HL-60 (cell line): ENCODE results near the gene HMOX1.
"Not testable (repeated sequence)": the region's sequence is repeated elsewhere in the genome, so short reads cannot be mapped to it uniquely, and the experiment has no call there.

Experiments
- DNase-seq, 2 experiments: peaks; one replicate each; pipeline ENCODE4 v3.0.0-alpha.2; 2010 to 2020; ENCODE audit warnings: low read depth in 1 of 2, low spot score in 1 of 2
- H3K27ac ChIP-seq: fragments of 250-450 bp; sonication (Bioruptor Pico); replicated peaks from 2 replicates; pipeline ENCODE4 v1.5.1; 2020; ENCODE audit warnings: mild to moderate bottlenecking, moderate library complexity
- H3K27me3 ChIP-seq: fragments of 250-450 bp; sonication (Bioruptor Pico); 2 replicates; pipeline ENCODE4 v1.5.1; 2021; ENCODE audit warnings: mild to moderate bottlenecking, moderate library complexity; ENCODE audit not compliant: insufficient read depth, poor library complexity, severe bottlenecking
- H3K4me3 ChIP-seq: replicated peaks from 2 replicates; pipeline ENCODE4 v1.5.1; 2011; ENCODE audit warnings: mild to moderate bottlenecking, control low read depth, low read length; ENCODE audit not compliant: insufficient read depth
- GABPA ChIP-seq: IDR thresholded peaks from 2 replicates; pipeline ENCODE4 v1.6.1; 2012; ENCODE audit warnings: low read depth
- POLR2AphosphoS5 ChIP-seq: IDR thresholded peaks from 2 replicates; pipeline ENCODE4 v1.6.1; 2012; ENCODE audit warnings: low read depth
- SPI1 ChIP-seq: IDR thresholded peaks from 2 replicates; pipeline ENCODE4 v1.6.1; 2012; ENCODE audit warnings: low read depth, mild to moderate bottlenecking, borderline replicate concordance
- TF ChIP-seq, protein P1 (sequence below): IDR thresholded peaks from one replicate; pipeline ENCODE4 v1.5.1; 2011; ENCODE audit warnings: low read length, control low read depth, inconsistent platforms; ENCODE audit not compliant: insufficient read depth
- TF ChIP-seq, protein P2 (sequence below): IDR thresholded peaks from 2 replicates; pipeline ENCODE4 v1.6.1; 2012; ENCODE audit warnings: low read depth; ENCODE audit not compliant: insufficient replicate concordance

Gene HMOX1

DNA sequence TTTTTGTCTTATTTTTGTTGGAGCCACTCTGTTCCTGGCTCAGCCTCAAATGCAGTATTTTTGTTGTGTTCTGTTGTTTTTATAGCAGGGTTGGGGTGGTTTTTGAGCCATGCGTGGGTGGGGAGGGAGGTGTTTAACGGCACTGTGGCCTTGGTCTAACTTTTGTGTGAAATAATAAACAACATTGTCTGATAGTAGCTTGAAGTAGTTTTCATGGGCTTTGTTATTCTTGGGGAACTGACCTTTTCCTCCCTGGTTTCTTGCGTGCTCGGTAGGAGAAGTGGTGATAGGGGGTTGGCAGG lies 13.1 kb downstream of the HMOX1 start:
- no peak for DNase-seq
- TF ChIP-seq POLR2AphosphoS5: no peak
- no peak for TF ChIP-seq SPI1
- TF ChIP-seq, protein P1, sequence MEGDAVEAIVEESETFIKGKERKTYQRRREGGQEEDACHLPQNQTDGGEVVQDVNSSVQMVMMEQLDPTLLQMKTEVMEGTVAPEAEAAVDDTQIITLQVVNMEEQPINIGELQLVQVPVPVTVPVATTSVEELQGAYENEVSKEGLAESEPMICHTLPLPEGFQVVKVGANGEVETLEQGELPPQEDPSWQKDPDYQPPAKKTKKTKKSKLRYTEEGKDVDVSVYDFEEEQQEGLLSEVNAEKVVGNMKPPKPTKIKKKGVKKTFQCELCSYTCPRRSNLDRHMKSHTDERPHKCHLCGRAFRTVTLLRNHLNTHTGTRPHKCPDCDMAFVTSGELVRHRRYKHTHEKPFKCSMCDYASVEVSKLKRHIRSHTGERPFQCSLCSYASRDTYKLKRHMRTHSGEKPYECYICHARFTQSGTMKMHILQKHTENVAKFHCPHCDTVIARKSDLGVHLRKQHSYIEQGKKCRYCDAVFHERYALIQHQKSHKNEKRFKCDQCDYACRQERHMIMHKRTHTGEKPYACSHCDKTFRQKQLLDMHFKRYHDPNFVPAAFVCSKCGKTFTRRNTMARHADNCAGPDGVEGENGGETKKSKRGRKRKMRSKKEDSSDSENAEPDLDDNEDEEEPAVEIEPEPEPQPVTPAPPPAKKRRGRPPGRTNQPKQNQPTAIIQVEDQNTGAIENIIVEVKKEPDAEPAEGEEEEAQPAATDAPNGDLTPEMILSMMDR: no peak
- TF ChIP-seq, protein P2, sequence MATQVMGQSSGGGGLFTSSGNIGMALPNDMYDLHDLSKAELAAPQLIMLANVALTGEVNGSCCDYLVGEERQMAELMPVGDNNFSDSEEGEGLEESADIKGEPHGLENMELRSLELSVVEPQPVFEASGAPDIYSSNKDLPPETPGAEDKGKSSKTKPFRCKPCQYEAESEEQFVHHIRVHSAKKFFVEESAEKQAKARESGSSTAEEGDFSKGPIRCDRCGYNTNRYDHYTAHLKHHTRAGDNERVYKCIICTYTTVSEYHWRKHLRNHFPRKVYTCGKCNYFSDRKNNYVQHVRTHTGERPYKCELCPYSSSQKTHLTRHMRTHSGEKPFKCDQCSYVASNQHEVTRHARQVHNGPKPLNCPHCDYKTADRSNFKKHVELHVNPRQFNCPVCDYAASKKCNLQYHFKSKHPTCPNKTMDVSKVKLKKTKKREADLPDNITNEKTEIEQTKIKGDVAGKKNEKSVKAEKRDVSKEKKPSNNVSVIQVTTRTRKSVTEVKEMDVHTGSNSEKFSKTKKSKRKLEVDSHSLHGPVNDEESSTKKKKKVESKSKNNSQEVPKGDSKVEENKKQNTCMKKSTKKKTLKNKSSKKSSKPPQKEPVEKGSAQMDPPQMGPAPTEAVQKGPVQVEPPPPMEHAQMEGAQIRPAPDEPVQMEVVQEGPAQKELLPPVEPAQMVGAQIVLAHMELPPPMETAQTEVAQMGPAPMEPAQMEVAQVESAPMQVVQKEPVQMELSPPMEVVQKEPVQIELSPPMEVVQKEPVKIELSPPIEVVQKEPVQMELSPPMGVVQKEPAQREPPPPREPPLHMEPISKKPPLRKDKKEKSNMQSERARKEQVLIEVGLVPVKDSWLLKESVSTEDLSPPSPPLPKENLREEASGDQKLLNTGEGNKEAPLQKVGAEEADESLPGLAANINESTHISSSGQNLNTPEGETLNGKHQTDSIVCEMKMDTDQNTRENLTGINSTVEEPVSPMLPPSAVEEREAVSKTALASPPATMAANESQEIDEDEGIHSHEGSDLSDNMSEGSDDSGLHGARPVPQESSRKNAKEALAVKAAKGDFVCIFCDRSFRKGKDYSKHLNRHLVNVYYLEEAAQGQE: no peak
- Histone ChIP-seq H3K27ac (no peak overlapping the region), H3K4me3 (no peak overlapping the region), H3K27me3 (no peaks in the 10 kb centered on the region)

DNA sequence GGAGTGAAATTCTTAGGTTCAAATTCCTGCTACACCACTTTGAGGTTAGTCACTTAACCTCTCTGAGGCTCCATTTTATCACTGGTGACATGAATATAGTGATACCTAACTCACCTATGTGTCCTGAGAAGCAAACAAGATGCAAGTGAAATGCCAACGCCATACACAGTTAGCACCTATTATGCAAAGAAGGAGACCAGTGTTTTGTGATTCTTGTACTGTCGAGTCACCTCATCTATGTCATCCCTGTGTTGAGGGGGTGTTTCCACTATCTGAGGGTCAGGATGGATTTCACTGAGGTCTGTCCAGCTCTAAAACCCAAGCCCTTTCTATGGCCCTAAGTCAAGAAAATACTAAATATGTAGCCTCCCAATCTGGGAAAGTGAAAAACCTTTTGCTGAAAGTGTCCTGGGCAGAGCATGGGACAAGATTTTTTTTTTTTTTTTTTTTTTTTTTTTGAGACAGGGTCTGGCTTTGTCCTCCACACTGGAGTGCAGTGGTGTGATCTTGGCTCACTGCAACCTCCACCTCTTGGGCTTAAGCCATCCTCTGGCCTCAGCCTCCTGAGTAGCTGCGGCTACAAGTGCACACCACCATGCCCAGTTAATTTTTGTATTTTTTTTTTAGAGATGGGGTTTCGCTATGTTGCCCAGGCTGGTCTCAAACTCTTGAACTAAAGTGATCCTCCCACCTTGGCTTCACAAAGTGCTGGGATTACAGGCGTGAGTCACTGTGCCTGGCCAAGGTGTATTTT lies 14.1 kb downstream of the HMOX1 start:
- Histone ChIP-seq H3K27ac (no peak overlapping the region), H3K27me3 (no peaks in the 10 kb centered on the region), H3K4me3 (no peak overlapping the region)
- TF ChIP-seq, protein P2: no peak
- TF ChIP-seq POLR2AphosphoS5: no peak
- TF ChIP-seq SPI1: no peak
- TF ChIP-seq, protein P1: no peak
- TF ChIP-seq GABPA: no peak
- no peak for DNase-seq

DNA sequence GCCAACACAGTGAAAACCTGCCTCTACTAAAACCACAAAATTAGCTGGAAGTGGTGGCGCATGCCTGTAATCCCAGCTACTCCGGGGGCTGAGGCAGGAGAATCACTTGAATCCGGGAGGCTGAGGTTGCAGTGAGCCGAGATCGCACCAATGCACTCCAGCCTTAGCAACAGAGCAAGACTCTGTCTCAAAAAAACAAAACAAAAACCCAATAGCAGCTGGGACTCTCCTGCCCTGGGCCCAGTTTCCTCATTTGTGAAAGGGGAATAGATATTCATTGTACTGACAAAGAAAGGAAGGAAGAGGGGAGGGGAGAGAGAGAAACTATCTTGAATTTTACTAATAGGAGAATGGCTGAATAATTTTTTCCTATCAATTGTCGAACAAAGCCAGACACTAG lies 15.7 kb downstream of the HMOX1 start:
- H3K4me3 ChIP-seq, H3K27me3 ChIP-seq: not testable (repeated sequence)
- DNase-seq: peak in 1 of 2 experiments; percentile 56
- TF ChIP-seq SPI1: peak; percentile 34; the same call in 1 of the 2 replicates
- peak overlapping the region; percentile 65 for H3K27ac ChIP-seq

DNA sequence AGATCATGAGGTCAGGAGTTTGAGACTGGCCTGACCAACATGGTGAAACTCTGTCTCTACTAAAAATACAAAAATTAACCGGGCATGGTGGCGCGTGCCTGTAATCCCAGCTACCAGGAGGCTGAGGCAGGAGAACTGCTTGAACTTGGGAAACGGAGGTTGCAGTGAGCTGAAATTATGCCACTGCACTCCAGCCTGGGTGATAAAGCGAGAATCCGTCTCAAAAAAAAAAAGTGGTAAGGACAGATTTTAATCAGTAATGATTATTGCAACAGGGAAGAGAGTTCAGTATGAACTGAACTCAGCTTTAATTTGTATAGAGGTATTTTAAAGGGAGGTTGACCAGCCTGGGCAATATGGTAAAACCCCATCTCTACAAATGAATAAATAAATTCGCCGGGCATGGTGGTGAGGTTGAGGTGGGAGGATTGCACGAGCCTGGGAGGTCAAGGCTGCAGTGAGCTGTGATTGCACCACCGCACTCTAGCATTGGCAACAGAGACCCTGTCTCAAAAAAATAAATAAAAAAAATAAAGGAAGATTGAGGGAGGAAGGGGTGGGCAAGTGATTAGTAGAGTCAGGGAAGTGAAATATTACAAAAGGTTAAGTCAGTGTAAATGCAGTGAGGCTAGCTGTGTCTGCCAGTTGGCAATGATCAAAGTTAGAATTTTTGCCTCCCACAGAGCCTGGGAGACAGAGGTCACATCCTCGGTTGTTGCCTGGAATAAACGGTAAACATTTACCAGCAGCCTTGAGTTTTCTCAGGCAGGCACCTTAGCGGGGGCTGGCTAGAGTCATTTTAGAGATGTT lies 16.4 kb downstream of the HMOX1 start:
- Histone ChIP-seq H3K27me3 (no peaks in the 10 kb centered on the region), H3K27ac (peak overlapping the region; percentile 65), H3K4me3 (no peak overlapping the region)
- TF ChIP-seq, protein P2: no peak
- TF ChIP-seq, protein P1: no peak
- no peak for TF ChIP-seq GABPA
- TF ChIP-seq SPI1: no peak
- no peak for TF ChIP-seq POLR2AphosphoS5
- no peak for DNase-seq
